ENCODE results near the gene CACNG1. TPM values are rescaled to one million over a fixed set of nuclear protein-coding genes. Genes with fewer than 3 reads are reported as not detected.

CACNG1 gene
- total RNA-seq, 1 donor from 2014 or later: 43.3 TPM

GRCh38 chr17:67013891-67014290 lies 30.5 kb upstream of the CACNG1 start:
- peaks cover 0 to 4% (median 3%) of the 10 kb centered on the region in 3 donors for H3K27me3 ChIP-seq (ENCODE audit: control insufficient read depth in 3 of 3, insufficient read depth in 3 of 3, low read length in 3 of 3)
- no peaks in the 10 kb centered on the region for H3K9me3 ChIP-seq (ENCODE audit: control insufficient read depth in 3 of 3, low read length in 3 of 3)
- no peaks in the 10 kb centered on the region for H3K36me3 ChIP-seq (ENCODE audit: control insufficient read depth in 3 of 3, insufficient read depth in 3 of 3, low read length in 3 of 3)
- H3K4me3 ChIP-seq (ENCODE audit: low read length in 3 of 3): no peak overlapping the region
- H3K9ac ChIP-seq (ENCODE audit: low read depth in 1 of 3, low read length in 3 of 3): no peak overlapping the region
- H3K27ac ChIP-seq (ENCODE audit: low read depth, low read length): no peak overlapping the region
- H3K4me1 ChIP-seq (ENCODE audit: control insufficient read depth in 3 of 3, insufficient read depth in 3 of 3, low read length in 3 of 3): no peaks in the 10 kb centered on the region

DNA sequence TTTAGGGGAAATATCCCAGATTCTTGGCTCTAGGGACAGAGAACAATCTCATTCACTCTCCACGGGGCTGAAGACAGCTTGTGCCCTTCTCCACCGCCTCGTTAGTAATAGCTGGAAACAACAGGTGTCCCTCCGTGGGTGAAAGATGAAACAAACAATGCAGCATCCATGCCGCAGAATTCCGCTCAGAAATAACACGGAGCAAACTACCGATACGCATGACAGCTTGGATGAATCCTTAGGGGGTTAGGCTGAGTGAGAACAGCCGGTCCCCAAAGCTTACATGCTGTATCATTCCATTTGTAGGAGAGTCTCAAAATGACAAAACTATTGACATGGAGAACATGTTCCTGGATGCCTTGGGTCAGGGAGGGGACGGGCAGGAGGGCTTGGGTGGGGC lies 29.4 kb upstream of the CACNG1 start:
- no peaks in the 10 kb centered on the region for H3K4me1 ChIP-seq (ENCODE audit: control insufficient read depth in 3 of 3, insufficient read depth in 3 of 3, low read length in 3 of 3)
- H3K9me3 ChIP-seq (ENCODE audit: control insufficient read depth in 3 of 3, low read length in 3 of 3): no peaks in the 10 kb centered on the region
- no peak overlapping the region for H3K27ac ChIP-seq (ENCODE audit: low read depth, low read length)
- H3K36me3 ChIP-seq (ENCODE audit: control insufficient read depth in 3 of 3, insufficient read depth in 3 of 3, low read length in 3 of 3): no peaks in the 10 kb centered on the region
- H3K9ac ChIP-seq (ENCODE audit: low read depth in 1 of 3, low read length in 3 of 3): no peak overlapping the region
- H3K4me3 ChIP-seq (ENCODE audit: low read length in 3 of 3): no peak overlapping the region
- H3K27me3 ChIP-seq (ENCODE audit: control insufficient read depth in 3 of 3, insufficient read depth in 3 of 3, low read length in 3 of 3): peaks cover 0 to 4% (median 3%) of the 10 kb centered on the region in 3 donors

GRCh38 chr17:67016039-67016762 lies 28.2 kb upstream of the CACNG1 start:
- H3K27me3 ChIP-seq (ENCODE audit: control insufficient read depth in 3 of 3, insufficient read depth in 3 of 3, low read length in 3 of 3): peaks cover 0 to 4% (median 0%) of the 10 kb centered on the region in 3 donors
- H3K4me1 ChIP-seq (ENCODE audit: control insufficient read depth in 3 of 3, insufficient read depth in 3 of 3, low read length in 3 of 3): peaks cover 0 to 1% (median 0%) of the 10 kb centered on the region in 3 donors

DNA sequence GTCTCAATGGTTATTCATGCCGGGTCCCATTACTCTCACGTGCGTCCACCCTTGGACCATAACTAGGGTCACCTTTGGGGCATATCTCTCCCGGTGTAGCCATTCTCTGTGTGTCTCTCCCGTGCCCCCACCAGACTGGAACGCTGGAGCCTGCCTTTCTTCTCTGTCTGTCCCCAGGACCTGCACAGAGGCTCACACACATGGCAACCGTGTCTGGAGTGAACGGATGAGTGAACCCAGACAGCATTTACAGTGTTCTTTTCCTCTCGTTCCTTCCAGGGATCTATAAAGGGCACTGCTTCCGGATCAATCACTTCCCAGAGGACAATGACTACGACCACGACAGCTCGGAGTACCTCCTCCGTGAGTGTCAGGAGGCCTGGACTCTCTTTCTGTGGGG lies 26.4 kb upstream of the CACNG1 start:
- Histone ChIP-seq H3K9ac (ENCODE audit: low read depth in 1 of 3, low read length in 3 of 3) (no peak overlapping the region), H3K9me3 (ENCODE audit: control insufficient read depth in 3 of 3, low read length in 3 of 3) (no peaks in the 10 kb centered on the region), H3K4me3 (ENCODE audit: low read length in 3 of 3) (no peak overlapping the region), H3K27ac (ENCODE audit: low read depth, low read length) (no peak overlapping the region), H3K36me3 (ENCODE audit: control insufficient read depth in 3 of 3, insufficient read depth in 3 of 3, low read length in 3 of 3) (no peaks in the 10 kb centered on the region), H3K27me3 (ENCODE audit: control insufficient read depth in 3 of 3, insufficient read depth in 3 of 3, low read length in 3 of 3) (peaks cover 0 to 4% (median 0%) of the 10 kb centered on the region in 3 donors), H3K4me1 (ENCODE audit: control insufficient read depth in 3 of 3, insufficient read depth in 3 of 3, low read length in 3 of 3) (peaks cover 12 to 16% (median 16%) of the 10 kb centered on the region in 3 donors)

More at GRCh38 chr17:67016039-67016762, 28.2 kb upstream of the CACNG1 start:
- no peak overlapping the region for H3K27ac ChIP-seq (ENCODE audit: low read depth, low read length)
- no peak overlapping the region for H3K4me3 ChIP-seq (ENCODE audit: low read length in 3 of 3)
- H3K36me3 ChIP-seq (ENCODE audit: control insufficient read depth in 3 of 3, insufficient read depth in 3 of 3, low read length in 3 of 3): no peaks in the 10 kb centered on the region
- H3K9me3 ChIP-seq (ENCODE audit: control insufficient read depth in 3 of 3, low read length in 3 of 3): no peaks in the 10 kb centered on the region
- H3K9ac ChIP-seq (ENCODE audit: low read depth in 1 of 3, low read length in 3 of 3): no peak overlapping the region

DNA sequence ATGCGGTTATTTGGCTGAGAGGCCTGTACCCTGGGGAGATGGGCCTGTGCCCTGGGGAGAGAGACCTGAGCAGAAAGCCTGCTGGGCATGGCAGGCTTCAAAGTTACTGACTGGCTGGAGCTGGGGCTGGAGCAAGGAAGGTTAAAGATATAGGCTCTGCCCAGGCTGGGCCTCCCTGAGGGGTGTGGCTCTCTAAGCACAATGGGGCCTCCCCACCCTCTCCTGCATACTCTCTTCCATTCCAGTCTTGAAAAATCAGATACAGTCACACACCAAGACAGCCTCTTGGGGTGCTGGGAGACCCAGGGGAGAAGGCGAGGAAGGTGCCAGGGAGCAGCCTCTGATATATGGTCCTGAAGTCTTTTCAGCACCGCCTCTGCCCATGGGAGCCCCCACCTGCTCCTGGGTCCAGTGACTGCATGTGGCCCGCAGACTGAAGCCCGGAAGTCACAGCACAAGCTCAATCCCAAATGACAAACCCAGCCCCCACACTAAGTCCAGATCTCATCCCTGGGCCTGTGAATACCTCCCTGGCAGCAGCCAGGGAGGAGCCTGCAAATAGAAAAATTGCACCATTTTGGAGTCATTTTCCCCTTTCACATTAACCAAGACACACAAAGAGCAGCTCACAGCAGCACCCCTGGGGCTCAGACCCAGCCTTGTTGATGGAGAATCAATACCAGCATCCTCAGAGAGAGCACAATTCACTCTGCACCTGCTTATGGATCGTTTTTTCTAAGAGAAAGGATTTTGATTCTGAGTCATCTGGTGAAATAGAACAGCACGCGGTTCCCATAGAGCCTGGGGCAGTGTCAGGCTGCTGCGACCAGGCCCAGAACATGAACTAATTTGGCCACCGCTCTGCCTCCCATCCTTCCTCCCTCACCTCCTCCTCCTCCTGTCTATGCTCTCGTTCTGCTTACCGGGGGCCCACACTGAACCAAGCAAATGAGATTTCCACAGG lies 25.6 kb upstream of the CACNG1 start:
- H3K27me3 ChIP-seq (ENCODE audit: control insufficient read depth in 3 of 3, insufficient read depth in 3 of 3, low read length in 3 of 3): peaks cover 0 to 4% (median 0%) of the 10 kb centered on the region in 3 donors
- no peaks in the 10 kb centered on the region for H3K36me3 ChIP-seq (ENCODE audit: control insufficient read depth in 3 of 3, insufficient read depth in 3 of 3, low read length in 3 of 3)
- no peak overlapping the region for H3K4me3 ChIP-seq (ENCODE audit: low read length in 3 of 3)
- peaks cover 12 to 16% (median 16%) of the 10 kb centered on the region in 3 donors for H3K4me1 ChIP-seq (ENCODE audit: control insufficient read depth in 3 of 3, insufficient read depth in 3 of 3, low read length in 3 of 3)
- H3K9me3 ChIP-seq (ENCODE audit: control insufficient read depth in 3 of 3, low read length in 3 of 3): no peaks in the 10 kb centered on the region
- H3K27ac ChIP-seq (ENCODE audit: low read depth, low read length): no peak overlapping the region
- H3K9ac ChIP-seq (ENCODE audit: low read depth in 1 of 3, low read length in 3 of 3): no peak overlapping the region

DNA sequence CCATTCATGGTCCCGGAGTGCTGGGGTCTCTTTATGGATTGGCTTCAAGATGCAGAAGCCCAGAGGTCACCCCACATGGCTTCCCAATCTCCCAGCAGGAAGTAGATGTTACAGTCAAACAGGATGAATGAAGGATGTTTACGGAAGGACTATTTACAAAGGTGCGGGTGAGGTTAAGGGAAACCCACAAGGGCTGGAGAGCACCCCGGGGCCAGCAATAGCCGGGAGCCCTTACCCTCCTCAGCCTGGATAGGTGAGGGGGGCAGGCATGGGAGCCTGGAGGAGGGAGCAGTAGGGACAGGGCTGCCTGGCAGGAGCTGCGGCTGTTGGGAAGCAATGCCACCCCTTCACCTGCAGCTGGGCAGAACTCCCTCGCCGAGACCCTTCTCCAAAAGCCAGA lies 24.5 kb upstream of the CACNG1 start:
- Histone ChIP-seq H3K9me3 (ENCODE audit: control insufficient read depth in 3 of 3, low read length in 3 of 3) (no peaks in the 10 kb centered on the region), H3K27me3 (ENCODE audit: control insufficient read depth in 3 of 3, insufficient read depth in 3 of 3, low read length in 3 of 3) (peaks cover 0 to 4% (median 3%) of the 10 kb centered on the region in 3 donors), H3K9ac (ENCODE audit: low read depth in 1 of 3, low read length in 3 of 3) (no peak overlapping the region), H3K4me3 (ENCODE audit: low read length in 3 of 3) (no peak overlapping the region), H3K27ac (ENCODE audit: low read depth, low read length) (no peak overlapping the region), H3K36me3 (ENCODE audit: control insufficient read depth in 3 of 3, insufficient read depth in 3 of 3, low read length in 3 of 3) (no peaks in the 10 kb centered on the region), H3K4me1 (ENCODE audit: control insufficient read depth in 3 of 3, insufficient read depth in 3 of 3, low read length in 3 of 3) (peaks cover 12 to 16% (median 16%) of the 10 kb centered on the region in 3 donors)

DNA sequence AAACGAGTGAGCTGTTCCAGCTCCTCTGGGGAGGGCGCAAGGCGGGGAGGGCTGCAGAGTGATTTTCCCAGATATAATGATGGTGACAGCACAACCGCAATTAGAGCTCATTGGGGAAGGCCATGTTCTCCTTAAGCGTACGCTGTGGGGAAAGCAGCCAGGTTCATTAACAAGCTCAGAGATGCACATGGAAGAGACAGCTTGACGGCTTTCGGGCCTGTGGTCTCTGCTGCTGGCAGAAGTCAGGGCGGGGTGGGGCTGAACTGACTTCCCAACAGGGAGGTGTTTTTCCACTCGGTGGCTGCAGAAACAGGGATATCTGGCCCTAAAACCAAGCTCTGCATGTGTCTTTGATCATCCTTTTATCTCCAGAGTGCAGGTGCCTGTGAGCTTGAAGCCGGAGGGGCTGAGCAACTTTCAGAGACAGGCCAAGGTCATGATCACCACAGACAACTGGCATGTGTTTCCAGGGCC lies 24.0 kb upstream of the CACNG1 start:
- no peak overlapping the region for H3K9ac ChIP-seq (ENCODE audit: low read depth in 1 of 3, low read length in 3 of 3)
- peaks cover 0 to 4% (median 3%) of the 10 kb centered on the region in 3 donors for H3K27me3 ChIP-seq (ENCODE audit: control insufficient read depth in 3 of 3, insufficient read depth in 3 of 3, low read length in 3 of 3)
- no peaks in the 10 kb centered on the region for H3K9me3 ChIP-seq (ENCODE audit: control insufficient read depth in 3 of 3, low read length in 3 of 3)
- no peak overlapping the region for H3K4me3 ChIP-seq (ENCODE audit: low read length in 3 of 3)
- H3K4me1 ChIP-seq (ENCODE audit: control insufficient read depth in 3 of 3, insufficient read depth in 3 of 3, low read length in 3 of 3): peaks cover 12 to 16% (median 16%) of the 10 kb centered on the region in 3 donors
- H3K27ac ChIP-seq (ENCODE audit: low read depth, low read length): no peak overlapping the region
- H3K36me3 ChIP-seq (ENCODE audit: control insufficient read depth in 3 of 3, insufficient read depth in 3 of 3, low read length in 3 of 3): no peaks in the 10 kb centered on the region

GRCh38 chr17:67021196-67021595 lies 23.2 kb upstream of the CACNG1 start:
- no peak overlapping the region for H3K27ac ChIP-seq (ENCODE audit: low read depth, low read length)
- peaks cover 12 to 16% (median 16%) of the 10 kb centered on the region in 3 donors for H3K4me1 ChIP-seq (ENCODE audit: control insufficient read depth in 3 of 3, insufficient read depth in 3 of 3, low read length in 3 of 3)
- H3K4me3 ChIP-seq (ENCODE audit: low read length in 3 of 3): no peak overlapping the region
- no peaks in the 10 kb centered on the region for H3K36me3 ChIP-seq (ENCODE audit: control insufficient read depth in 3 of 3, insufficient read depth in 3 of 3, low read length in 3 of 3)
- H3K9me3 ChIP-seq (ENCODE audit: control insufficient read depth in 3 of 3, low read length in 3 of 3): no peaks in the 10 kb centered on the region
- peaks cover 0 to 5% (median 3%) of the 10 kb centered on the region in 3 donors for H3K27me3 ChIP-seq (ENCODE audit: control insufficient read depth in 3 of 3, insufficient read depth in 3 of 3, low read length in 3 of 3)
- peak overlapping the region in 1 of 3 donors; percentile 55 for H3K9ac ChIP-seq (ENCODE audit: low read depth in 1 of 3, low read length in 3 of 3)

DNA sequence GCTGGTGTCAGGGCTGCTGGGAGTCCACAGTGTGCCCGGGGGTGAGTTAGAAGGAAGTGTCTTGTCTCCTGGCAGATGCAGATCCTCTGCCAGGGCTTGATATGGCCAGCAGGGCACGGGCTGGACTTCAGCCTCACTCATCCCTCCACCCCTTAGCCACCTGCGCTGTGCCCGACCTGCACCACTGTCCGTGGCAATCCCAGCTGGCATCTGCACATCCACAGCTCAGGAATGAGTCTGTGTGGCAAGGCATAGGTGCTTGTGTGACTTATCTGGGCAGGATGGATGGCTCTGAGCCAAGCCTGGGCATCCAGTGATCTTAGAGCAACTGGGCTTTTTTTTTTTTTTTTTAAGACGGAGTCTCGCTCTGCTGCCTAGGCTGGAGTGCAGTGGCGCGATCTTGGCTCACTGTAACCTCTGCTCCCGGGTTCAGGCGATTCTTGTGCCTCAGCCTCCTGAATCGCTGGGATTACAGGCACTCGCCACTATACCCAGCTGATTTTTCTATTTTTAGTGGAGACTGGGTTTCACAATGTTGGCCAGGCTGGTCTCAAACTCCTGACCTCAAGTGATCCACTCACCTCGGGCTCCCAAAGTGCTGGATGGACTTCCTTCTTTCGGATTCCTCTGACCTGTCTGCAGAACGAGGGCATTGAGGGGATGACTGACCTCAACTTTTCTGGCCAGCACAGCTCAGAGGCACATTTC lies 22.5 kb upstream of the CACNG1 start:
- H3K27me3 ChIP-seq (ENCODE audit: control insufficient read depth in 3 of 3, insufficient read depth in 3 of 3, low read length in 3 of 3): peaks cover 0 to 5% (median 3%) of the 10 kb centered on the region in 3 donors
- peaks cover 12 to 16% (median 16%) of the 10 kb centered on the region in 3 donors for H3K4me1 ChIP-seq (ENCODE audit: control insufficient read depth in 3 of 3, insufficient read depth in 3 of 3, low read length in 3 of 3)
- peak overlapping the region in 1 of 3 donors; percentile 76 for H3K9ac ChIP-seq (ENCODE audit: low read depth in 1 of 3, low read length in 3 of 3)
- no peaks in the 10 kb centered on the region for H3K36me3 ChIP-seq (ENCODE audit: control insufficient read depth in 3 of 3, insufficient read depth in 3 of 3, low read length in 3 of 3)
- H3K4me3 ChIP-seq (ENCODE audit: low read length in 3 of 3): peak overlapping the region in 1 of 3 donors; percentile 29
- H3K9me3 ChIP-seq (ENCODE audit: control insufficient read depth in 3 of 3, low read length in 3 of 3): no peaks in the 10 kb centered on the region
- no peak overlapping the region for H3K27ac ChIP-seq (ENCODE audit: low read depth, low read length)
